Measurements from ENCODE around the gene ANKMY1. TPM values are rescaled to one million over a fixed set of nuclear protein-coding genes. Genes with fewer than 3 reads are reported as not detected.
A peak's percentile ranks its signal among the peaks of the same experiment; 100 is the strongest.

ANKMY1 gene
- total and polyA plus RNA-seq, 2 of the 13 experiments (the other 11 are each of a cell fraction or from before 2014, with no cell fraction given): 11.7 to 18.8 TPM

GRCh38 chr2:240586919-240587800 is 29.4 kb upstream of the ANKMY1 start (continued):
- TF ChIP-seq ZNF20 (CRISPR knock-in tag; IDR thresholded peaks at IDR 0.05) (no peak), ZNF234 (CRISPR knock-in tag; conservative IDR thresholded peaks at IDR 0.05) (no peak), RELA (CRISPR knock-in tag; IDR thresholded peaks at IDR 0.05) (no peak), U2AF2 (IDR thresholded peaks at IDR 0.05; ENCODE audit: low read depth, low read length) (no peak), ATF4 (CRISPR knock-in tag; IDR thresholded peaks at IDR 0.05) (no peak), ZNF724P (CRISPR knock-in tag; IDR thresholded peaks at IDR 0.05; ENCODE audit: borderline replicate concordance) (peak; percentile 14), ZSCAN31 (CRISPR knock-in tag; IDR thresholded peaks at IDR 0.05; ENCODE audit: low read depth) (peak; percentile 45; the same call in 1 of the 2 replicates), HNF1B (CRISPR knock-in tag; IDR thresholded peaks at IDR 0.05) (peak; percentile 46; the same call in 1 of the 2 replicates), NFKBIZ (CRISPR knock-in tag; IDR thresholded peaks at IDR 0.05) (no peak), TCF12 (IDR thresholded peaks at IDR 0.05) (no peak), TCF12 (CRISPR knock-in tag; IDR thresholded peaks at IDR 0.05) (no peak), AGO1 (IDR thresholded peaks at IDR 0.05; ENCODE audit: low read depth, low read length, poor library complexity, severe bottlenecking) (no peak), ZC3H13 (CRISPR knock-in tag; IDR thresholded peaks at IDR 0.05) (no peak), NCOA2 (CRISPR knock-in tag; IDR thresholded peaks at IDR 0.05) (no peak), ZNF775 (CRISPR knock-in tag; IDR thresholded peaks at IDR 0.05; ENCODE audit: borderline replicate concordance) (no peak), REST (IDR thresholded peaks at IDR 0.05; ENCODE audit: borderline replicate concordance in 1 of 2, low read depth in 1 of 2, low read length in 2 of 2) (no peak), ZNF790 (CRISPR knock-in tag; IDR thresholded peaks at IDR 0.05; ENCODE audit: borderline replicate concordance) (no peak; the same call in 1 of the 2 replicates), MTF1 (CRISPR knock-in tag; IDR thresholded peaks at IDR 0.05) (no peak), TP53 (CRISPR knock-in tag; conservative IDR thresholded peaks at IDR 0.05) (no peak), ZBTB25 (CRISPR knock-in tag; IDR thresholded peaks at IDR 0.05) (no peak), ZNF253 (CRISPR knock-in tag; IDR thresholded peaks at IDR 0.05; ENCODE audit: borderline replicate concordance) (no peak), ZNF34 (CRISPR knock-in tag; IDR thresholded peaks at IDR 0.05; ENCODE audit: borderline replicate concordance) (peak; percentile 75; the same call in 1 of the 2 replicates)

All from HepG2 (cell line).